GM18867 (cell line): ENCODE results near the gene HEATR3.

Experiments
- ATAC-seq: cut with Tn5 transposase; IDR thresholded peaks from one replicate; pipeline ENCODE4 v1.9.1; 2021; ENCODE audit warnings: mild to moderate bottlenecking, moderate library complexity; ENCODE audit not compliant: unreplicated experiment

Gene HEATR3

DNA sequence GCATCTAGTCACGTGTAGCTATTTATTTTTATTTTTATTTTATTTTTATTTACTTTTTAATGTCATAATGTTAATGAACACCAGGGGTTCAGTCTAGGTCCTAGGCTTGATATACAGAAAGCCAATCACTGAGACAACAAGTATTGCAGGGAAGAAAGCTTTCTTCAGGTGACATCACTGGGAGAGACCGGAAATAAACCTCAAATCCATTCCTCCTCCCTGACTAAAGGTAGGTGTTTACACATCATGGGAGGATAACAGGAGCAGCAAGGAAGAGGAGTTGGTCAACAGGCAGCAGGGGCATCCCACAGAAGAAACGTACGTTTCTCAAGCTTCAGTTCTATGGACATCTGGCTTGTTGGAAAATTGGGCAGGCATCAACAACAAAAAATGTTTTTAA, 9.5 kb upstream of the HEATR3 start:
- ATAC-seq: no peak

DNA sequence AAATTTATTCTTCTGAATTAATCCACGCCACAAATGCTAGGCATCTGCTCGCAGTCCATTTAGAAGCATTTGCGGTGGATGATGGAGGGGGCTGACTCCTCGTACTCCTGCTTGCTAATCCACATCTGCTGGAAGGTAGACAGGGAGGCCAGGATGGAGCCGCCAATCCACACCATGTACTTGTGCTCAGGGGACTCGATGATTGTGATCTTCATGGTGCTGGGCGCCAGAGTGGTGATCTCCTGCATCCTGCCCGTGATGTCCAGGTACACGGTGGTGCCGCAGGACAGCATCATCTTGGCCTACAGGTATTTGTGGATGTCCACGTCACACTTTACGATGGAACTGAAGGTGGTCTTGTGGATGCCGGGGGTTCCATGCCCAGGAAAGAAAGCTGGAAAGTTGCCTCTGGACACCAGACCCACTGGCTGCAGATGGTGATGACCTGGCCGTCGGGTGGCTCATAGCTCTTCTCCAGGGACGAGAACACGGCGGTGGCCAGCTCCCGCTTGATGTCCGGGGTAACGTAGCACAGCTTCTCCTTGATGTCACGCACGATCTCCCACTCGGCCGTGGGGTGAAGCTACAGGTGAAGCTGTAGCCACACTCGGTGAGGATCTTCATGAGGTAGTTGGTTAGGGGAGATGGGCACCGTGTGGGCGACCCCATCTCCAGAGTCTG, 7.5 kb upstream of the HEATR3 start:
- ATAC-seq: no peak

GRCh38 chr16:50059111-50059510, 6.7 kb upstream of the HEATR3 start:
- ATAC-seq: no peak

DNA sequence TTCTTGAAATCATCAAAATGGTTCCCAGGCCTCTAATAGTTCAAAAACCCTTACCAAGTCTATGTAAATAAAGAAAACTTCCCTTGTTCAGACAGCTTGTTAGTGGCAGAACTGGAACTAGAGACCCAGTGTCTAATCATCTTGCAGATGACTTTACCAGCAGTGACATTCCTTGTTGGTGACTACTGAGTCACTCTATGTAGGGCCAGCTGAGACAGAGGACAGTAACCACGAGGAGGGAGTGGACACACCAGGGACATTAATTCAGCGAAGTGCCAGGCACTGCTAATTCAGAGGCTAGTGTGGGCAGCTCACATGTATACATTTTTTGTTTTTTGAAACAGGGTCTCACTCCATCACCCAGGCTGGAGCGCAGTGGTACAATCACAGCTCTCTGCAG, 6.1 kb upstream of the HEATR3 start:
- ATAC-seq: no peak

DNA sequence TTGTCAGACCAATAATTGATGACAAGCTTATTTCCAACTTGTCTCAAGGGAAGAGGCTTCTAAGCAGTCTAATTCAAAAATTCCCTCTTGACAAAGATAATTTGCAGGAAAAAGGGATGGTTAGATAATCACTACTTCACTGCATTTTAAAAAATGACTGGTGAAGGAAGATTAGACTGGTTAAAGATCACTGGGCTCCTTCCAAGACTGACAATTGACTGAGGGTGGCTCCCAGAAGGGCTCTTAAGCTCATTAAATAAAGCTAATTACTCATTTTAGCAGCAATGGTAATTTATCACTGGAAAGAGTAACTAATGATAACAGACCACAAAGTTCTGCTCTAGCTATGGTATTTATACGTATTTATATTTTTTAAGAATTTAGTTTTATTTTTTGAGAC, 4.4 kb upstream of the HEATR3 start:
- ATAC-seq: no peak

GRCh38 chr16:50065241-50065623, 538 bp upstream of the HEATR3 start:
- no peak for ATAC-seq

DNA sequence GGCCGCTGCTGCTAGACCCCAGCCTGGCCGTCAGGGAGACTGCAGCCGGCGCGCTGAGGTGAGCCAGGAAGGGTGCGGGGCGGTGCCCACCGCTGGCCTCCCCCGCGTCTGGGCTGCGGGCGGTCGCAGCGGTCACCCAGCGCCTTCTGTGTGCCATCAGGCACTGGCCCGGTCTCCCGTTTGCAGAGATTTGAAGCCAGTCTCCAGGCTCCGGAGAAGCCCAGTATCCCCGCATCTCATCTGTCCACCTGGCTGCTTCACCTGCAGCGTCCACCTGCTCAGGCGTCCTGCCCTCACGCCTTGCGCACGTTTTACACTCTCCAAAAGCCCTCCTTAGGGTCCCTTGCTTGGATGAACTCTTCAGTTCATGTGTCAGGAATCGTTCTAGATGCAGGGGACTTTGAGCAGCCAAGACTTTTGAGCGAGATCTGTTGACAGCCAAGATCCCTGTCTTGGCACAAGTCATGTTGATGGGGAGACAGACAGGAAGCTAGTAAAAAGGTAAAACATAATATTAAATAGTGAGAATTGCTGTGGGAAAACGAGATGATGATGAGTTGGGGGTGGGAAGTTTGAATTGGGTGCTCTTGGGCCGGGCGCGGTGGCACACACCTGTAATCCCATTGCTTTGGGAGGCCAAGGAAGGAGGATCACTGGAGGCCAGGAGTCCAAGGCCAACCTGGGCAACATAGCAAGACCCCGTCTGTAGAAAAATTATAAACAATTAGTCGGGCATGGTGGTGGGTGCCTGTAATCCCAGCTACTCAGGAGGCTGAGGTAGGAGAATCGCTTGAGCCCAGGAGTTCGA, 916 bp downstream of the HEATR3 start:
- no peak for ATAC-seq

- peak; percentile 33 for ATAC-seq
These were observed 1.6 kb downstream of the HEATR3 start for GRCh38 chr16:50067290-50067853.

GRCh38 chr16:50068550-50068949, 2.8 kb downstream of the HEATR3 start:
- ATAC-seq: no peak

- no peak for ATAC-seq
These were observed 3.3 kb downstream of the HEATR3 start for GRCh38 chr16:50069060-50069459.

GRCh38 chr16:50071075-50071671, 5.4 kb downstream of the HEATR3 start:
- no peak for ATAC-seq

DNA sequence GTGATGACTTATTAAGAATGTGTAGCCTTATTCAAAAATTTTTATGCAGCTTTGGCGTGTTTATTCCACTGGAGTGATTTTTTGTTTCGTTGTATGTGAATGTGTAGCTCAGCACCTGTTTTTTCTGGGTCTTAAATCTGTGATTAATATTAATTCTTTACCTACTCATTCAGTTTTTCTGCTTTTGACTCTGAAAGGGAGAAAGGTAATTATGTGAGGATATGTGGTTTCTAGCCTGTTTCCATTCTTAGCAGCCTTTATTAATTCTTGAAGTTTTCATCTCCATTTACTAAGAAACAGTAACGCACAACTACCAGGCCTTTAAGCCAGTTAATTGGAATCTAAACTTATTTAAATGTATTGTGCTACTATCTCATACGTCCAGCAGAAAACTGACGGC, 7.0 kb downstream of the HEATR3 start:
- ATAC-seq: no peak

DNA sequence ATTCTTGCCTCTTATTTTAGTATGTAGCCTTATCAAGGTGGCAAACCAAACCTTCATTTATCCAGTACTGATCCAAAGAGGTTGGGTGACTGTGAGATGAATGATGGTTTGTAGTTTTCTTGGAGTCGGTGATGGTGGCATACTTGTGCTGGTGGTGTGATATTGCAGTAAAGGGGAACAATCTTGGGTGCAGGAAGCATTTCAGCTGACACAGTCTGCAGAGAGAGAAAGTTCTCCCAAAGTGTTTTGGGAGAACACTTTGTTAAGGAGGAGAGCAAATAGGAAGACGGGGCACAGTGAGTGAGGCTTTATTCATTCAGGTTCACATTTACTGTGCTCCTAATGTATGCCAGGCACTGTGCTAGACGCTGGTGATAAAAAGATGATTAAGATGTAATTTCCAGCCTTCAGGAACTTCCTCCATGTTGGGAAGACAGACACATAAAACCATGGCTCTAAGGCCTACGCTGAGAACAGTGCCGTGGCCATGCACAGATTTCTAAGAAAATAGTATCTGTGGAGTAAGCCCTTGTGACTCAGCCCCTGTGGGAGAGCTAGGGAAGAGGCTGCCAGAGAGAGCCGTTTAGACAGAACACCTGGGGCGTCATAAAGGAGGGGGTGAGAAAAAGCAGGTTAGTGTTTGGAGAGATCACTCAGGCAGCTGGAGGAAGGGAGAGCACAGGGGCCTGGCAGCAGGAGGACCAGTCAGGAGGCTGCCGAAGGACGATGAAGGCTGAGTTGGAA, 13.8 kb downstream of the HEATR3 start:
- ATAC-seq: no peak

- no peak for ATAC-seq
These were observed 15.8 kb downstream of the HEATR3 start for GRCh38 chr16:50081428-50082018.

DNA sequence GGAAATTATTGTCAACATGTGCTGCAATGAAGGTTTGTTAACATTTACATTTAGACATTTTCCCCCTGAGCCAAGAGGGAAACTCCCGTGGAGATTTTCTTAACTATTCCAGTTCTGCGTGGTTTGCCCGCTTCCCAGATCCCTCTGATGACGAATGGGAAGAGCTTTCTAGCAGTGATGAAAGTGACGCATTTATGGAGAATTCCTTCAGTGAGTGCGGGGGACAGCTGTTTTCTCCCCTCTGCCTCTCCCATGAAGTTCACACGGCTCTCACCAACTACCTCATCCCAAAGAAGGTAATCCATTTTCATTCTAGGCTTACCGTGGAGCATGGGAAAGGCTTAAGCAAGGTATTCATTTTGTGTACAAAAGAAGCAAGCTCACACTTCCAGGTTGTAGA, 18.2 kb downstream of the HEATR3 start:
- ATAC-seq: no peak

DNA sequence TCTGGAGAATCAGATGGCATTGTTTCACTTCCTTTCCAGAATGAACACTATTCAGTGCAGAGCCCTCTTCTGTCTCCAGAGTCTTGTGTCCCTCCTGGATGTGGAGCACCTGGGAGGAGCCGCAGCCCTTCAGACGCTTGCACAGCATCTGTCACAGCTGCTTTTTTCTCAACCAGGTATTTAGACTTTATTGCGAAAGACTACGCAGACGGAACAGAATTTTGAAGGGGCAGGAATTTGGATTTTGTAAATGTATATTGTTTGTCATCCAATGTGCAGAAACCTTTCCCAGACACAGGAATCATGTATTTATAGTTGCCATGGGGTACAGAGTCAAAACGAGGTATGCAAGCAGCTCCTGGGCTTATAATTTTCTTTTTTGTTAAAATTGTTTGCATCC, 20.4 kb downstream of the HEATR3 start:
- ATAC-seq: no peak

DNA sequence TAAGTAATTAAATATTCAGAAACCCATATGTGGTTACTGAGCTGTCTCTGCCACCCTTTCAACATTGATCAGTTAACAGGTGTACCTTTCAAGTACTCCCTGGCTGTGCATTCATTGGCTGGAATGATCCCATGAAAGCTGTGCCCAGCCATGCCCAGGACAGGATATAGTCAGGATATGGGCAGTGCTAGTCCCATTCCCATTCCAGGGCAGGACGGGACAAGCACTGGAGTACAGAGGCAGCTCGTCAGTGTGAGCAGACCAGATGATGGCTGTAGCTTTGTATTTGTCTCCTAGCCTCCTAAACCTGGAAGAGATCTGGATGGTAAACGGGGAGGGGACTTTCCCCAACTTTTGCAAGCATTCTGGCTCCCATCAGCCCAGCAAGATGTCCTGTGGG, 22.5 kb downstream of the HEATR3 start:
- no peak for ATAC-seq

DNA sequence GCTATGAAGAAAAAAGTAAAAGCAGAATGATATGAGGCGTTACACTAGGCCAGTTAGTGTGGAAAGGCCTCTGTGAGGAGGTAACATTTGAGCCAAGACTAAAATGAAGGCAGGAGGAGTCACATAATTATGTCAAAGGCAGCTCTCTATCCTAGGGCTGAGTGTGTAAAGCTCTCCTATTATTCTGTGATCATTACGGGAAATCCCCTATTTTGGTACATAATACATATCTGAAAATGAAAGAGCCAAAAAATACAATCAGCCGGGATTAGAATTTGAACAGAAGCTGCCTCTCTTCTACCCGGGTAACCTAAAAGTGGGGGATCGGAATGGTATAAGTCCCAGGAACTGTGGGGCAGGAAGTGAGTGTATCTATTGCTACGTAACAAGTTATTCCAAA, 27.1 kb downstream of the HEATR3 start:
- no peak for ATAC-seq

DNA sequence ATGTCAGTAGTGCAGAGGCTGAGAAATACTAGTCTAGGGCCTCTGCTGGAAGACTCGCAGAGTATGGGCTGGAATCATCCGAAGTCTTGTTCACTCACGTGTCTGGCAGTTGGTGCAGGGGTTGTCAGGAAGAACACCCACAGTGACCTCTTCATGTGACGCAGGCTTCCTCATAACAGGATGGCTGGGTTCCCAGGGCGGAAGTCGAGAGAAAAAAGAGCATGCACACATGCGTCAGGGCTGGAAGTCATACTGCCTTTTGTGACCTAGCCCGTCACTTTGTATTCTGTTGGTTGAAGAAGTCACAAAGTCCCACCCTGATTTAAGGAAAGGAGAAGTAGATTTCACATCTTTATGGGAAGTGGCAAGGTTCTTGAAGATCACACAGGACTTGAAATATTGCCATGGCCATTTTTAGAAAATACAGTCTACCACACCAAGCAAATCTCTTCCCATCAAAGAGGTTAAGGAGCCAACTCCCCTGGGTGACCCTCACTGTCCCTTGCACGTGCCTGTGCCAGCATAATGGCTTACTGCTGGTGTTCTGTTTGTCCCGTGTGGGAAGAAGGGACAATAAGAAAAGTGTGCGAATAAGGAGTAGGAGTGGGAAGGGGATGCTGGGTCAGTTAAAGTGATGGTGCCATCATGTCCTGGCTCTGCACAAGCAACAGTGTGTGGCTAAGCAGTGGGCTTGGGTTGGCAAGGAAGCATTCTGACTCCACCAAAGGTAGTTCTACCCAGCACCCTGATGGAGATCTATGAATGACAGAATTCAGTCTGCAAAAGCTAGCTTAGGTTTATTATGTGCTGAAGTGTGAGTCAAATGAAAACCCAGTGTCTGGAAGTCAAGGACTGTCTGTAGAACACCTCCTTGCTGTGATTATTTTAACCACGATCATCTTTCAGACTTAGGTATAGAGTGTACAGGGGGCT, 28.1 kb downstream of the HEATR3 start:
- no peak for ATAC-seq

DNA sequence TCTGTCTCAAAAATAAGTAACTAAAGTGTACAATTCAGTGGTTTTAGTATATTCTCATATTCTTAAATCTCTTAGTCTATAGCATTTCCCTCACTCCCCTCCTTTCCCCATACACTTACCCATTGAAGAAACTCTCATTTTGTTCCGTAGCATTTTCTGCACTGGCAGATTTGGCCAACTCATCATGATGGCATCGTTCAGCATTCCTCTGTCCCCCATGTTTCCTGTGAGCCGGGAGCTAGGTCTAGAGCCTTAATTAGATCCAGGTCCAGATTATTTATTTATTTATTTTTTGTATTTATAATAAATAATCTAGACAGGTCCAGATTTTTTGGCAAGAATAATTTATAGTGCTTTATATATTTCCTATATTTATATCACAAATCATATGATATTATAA, 31.0 kb downstream of the HEATR3 start:
- no peak for ATAC-seq
